HG03432 (cell line): Measurements from ENCODE around the gene SEC22C.

Source experiments
- ATAC-seq: cut with Tn5 transposase; IDR thresholded peaks from one replicate; pipeline ENCODE4 v1.9.1; 2021; ENCODE audit warnings: mild to moderate bottlenecking, moderate library complexity; ENCODE audit not compliant: unreplicated experiment

Gene SEC22C

DNA sequence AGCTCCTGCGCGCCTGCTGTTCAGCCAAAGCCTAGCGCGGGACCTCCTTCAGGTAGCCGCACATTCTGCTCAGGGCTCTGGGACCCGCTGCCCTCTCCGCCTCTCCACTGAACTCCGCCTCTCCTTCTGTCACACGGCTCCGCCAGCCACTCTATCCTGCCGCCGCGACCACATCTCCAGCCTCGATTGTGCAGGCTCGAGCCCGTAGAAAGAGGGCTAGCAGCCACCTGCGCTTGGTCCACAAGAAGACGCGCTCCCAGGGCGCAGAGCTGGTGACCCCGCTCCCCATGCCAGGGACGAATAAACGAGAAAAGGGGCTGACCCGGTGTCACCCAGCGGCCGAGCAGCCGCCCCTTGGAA lies 80.5 kb downstream of the SEC22C start:
- peak; percentile 2 for ATAC-seq

GRCh38 chr3:42500909-42501308 lies 80.9 kb downstream of the SEC22C start:
- ATAC-seq = no peak

GRCh38 chr3:42500091-42500490 lies 81.7 kb downstream of the SEC22C start:
- no peak for ATAC-seq

- no peak for ATAC-seq
Observed at GRCh38 chr3:42499478-42499871, 82.3 kb downstream of the SEC22C start.

DNA sequence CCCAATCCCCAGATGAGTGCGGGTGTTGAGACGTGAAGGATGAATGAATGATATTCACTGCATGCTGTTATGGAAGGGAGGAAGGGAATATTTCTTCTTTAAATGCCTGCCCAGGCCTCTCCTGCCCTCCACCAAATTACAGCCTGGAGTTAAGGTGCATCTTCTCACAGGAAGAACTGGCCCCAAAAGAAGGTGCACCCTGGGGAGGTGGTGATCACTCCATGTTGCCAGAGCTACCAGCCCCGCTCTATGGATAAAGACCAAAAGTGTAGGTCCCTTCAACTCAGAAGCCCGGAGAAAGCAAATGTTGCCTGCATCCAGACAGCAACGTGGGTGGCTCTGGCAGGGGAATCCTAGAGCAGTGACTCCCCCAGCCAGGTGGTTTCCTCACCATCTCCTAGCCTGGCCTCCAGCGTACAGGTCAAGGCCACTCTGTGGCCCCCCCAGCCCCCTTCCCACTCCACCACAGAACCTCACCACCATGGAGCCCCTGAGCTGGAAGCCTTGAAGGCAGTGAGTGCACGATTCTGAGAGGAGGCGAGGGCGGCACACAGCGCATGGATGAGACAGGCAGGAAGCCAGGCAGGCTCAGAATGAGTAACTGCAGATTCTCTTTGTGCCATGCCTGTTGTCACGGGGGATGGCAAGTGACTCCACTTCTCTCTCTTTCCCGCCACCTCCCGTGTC lies 82.8 kb downstream of the SEC22C start:
- no peak for ATAC-seq

DNA sequence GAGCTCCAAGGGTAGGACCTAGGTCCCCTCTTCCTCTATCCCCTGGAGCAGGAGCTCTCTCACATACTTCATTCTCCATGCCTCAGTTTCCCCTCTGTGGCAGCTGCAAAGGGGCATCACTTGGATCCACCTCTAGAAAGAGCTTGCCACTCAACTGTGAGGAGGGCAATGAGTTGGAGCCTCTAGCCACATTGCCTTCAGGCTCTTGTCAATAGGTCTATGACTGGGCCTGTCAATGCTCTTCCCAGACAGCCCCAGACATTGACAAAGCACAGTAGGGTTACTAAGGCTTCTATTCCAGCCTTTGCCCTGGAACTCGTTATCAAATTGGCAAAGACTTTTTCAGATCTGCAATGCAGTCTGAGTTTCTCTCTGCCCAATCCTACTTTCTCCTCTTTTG lies 83.7 kb downstream of the SEC22C start:
- ATAC-seq = no peak
